HFF-Myc (cell line): ENCODE results near the gene SERGEF.

ENCODE experiments used
- DNase-seq: peaks from one replicate; pipeline ENCODE4 v3.0.0-alpha.2; 2011; ENCODE audit warnings: low read depth; ENCODE audit errors: extremely low read depth
- H3K4me3 ChIP-seq: replicated peaks from 2 replicates; pipeline ENCODE4 v1.5.1; 2011; ENCODE audit warnings: low read depth, mild to moderate bottlenecking, control low read depth, low read length
- TF ChIP-seq, protein P1 (sequence below): IDR thresholded peaks from 2 replicates; pipeline ENCODE4 v1.5.1; 2012; ENCODE audit warnings: mild to moderate bottlenecking, low read depth, low read length, control low read depth; ENCODE audit errors: missing control alignments

SERGEF gene

DNA sequence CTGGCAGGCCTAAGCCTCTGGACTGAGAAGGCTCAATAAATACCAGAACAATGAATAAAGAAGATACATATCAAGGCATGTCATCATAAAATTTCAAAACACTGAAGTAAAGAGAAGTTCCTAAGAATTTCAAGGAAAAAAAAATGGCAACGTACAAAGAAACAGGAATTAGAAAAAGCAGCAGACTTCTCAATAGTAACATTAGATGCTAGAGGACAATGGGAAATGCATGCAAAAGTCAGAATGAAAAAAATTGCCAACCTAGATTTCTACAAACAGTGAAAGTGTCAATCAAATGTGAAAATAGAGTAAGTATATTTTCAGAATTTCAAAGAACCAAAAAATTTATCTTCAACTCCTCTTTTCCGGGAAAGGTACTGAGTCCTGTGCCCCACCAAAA is 153.3 kb downstream of the SERGEF start:
- no peak overlapping the region for H3K4me3 ChIP-seq
- DNase-seq: no peak
- TF ChIP-seq, protein P1, sequence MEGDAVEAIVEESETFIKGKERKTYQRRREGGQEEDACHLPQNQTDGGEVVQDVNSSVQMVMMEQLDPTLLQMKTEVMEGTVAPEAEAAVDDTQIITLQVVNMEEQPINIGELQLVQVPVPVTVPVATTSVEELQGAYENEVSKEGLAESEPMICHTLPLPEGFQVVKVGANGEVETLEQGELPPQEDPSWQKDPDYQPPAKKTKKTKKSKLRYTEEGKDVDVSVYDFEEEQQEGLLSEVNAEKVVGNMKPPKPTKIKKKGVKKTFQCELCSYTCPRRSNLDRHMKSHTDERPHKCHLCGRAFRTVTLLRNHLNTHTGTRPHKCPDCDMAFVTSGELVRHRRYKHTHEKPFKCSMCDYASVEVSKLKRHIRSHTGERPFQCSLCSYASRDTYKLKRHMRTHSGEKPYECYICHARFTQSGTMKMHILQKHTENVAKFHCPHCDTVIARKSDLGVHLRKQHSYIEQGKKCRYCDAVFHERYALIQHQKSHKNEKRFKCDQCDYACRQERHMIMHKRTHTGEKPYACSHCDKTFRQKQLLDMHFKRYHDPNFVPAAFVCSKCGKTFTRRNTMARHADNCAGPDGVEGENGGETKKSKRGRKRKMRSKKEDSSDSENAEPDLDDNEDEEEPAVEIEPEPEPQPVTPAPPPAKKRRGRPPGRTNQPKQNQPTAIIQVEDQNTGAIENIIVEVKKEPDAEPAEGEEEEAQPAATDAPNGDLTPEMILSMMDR: no peak

DNA sequence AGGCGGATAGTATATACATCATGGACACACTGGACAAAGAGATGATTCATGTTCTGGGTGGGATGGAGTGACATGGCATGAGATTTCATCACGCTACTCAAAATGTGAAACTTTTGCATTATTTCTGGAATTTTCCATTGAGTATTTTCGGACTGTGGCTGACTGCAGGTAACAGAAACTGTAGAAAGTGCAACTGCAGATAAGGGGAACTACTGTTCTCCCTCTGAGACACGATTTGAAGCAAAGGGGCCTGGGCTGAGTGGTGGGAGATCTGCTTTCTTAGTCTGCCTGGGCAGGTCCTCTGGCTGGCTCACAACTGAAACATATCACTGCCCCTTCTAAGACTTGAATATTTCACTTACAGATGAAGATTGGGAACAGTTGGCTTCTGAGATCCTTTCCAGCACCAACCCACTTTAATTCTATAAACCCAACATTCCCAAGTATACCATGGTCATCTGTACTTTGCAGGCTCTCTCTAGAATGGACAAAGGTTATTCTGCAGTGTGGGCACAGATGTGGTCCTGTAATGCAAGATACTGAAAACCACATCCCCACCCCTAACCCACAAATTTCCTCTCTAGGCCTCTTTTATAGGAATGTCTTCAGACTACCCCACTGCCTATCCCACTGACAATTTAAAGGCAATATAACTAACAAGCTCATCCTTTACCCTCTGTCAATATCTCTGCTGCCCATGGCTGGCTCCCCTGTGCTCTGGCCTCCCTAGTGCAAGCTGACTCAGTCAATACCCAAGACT is 157.1 kb downstream of the SERGEF start:
- H3K4me3 ChIP-seq: no peak overlapping the region
- TF ChIP-seq, protein P1: no peak
- DNase-seq: no peak

DNA sequence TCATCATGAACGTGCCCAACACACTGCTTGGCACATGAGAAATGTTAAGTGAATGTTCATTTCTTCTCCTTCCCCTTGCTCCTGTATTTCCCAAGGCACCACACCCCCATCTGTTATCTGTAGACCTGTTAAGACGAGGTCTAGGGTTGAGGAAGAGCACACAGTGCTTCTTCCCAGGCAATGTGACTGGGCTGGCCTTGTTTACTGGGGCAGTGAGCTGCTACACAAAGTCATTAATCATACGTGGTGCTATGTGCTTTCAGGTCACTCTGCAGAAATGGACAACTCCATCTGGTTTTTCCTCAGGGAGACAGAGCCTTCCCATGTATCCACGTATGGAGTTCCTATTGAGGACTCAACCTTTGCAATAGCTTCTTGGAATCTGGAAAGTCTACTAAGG is 159.6 kb downstream of the SERGEF start:
- H3K4me3 ChIP-seq: no peak overlapping the region
- TF ChIP-seq, protein P1: no peak
- no peak for DNase-seq

DNA sequence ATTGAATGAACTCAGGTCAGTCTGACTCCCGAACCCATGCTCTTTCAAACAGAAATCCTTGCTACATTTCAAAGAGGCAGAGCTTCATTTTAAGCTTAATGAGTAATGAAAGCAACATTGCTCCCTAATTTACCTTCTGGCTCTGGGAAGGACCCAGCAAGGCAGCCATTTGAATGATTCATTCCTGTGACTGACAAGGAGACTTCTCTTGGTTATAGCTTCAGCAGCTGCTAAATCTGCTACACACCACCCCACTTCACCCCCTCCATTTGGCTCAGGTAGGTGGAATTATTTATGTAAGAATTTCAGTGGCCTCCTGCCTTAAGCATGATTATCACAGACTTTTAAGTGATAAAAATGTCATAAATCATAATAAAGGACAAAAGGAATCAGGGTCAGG is 160.6 kb downstream of the SERGEF start:
- no peak for DNase-seq
- H3K4me3 ChIP-seq: no peak overlapping the region
- TF ChIP-seq, protein P1: no peak

DNA sequence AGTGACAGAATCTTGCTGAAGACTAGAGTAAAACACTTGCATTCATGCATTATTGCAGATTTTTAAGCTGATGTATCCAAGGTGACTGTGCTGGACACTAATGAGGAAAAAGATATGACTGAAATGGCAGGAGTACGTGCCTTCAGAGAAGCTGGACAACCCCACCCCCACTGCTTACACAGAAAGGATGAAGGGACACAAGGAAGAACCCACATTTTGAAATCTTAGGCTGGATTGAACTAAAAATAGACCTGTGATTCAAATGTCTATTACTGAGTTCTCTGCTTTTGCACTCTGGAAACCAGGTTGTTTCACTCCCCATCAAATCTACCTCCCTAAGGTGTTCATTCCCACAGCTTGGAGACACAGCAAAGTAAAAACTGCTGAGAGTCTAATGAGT is 161.2 kb downstream of the SERGEF start:
- TF ChIP-seq, protein P1: no peak

DNA sequence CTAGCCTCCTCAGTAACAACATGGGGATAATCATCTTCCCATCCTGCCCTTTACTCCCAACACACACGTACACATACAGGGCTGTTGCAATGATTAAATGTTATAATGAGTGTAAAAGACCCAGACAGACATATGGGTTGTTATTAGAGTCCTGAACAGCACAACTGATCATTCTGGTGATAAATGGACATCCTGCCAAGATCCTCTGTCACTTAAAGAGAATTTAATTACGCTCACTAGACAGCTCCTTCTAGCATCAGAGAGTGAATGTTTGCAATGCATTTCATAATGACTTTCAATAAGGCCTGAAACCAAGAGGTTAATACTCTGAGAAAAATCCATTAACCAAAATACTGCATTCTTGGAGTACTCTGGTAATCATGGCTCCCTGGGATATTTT is 162.5 kb downstream of the SERGEF start:
- DNase-seq: no peak
- H3K4me3 ChIP-seq: no peak overlapping the region
- TF ChIP-seq, protein P1: no peak

More for the DNA sequence above, 161.2 kb downstream of the SERGEF start:
- no peak for DNase-seq
- H3K4me3 ChIP-seq: no peak overlapping the region

DNA sequence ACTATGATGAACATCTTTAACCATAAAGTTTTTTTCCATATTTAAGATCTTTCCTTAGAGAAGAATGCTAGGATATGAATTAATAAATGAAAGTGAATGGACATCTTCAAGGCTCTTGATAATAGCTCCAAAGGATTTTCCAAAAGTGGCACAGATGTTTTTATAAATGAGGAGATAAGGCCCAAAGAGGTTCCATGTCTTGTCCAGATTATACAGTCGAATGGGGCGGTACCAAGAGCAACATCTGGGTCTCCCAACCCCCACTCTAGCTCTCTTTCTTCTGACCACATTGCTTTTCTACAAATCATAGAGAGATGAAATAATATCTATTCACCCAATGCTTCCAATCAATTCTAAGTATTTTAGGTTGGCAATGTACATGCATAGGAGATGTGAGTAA is 164.1 kb downstream of the SERGEF start:
- DNase-seq: no peak
- TF ChIP-seq, protein P1: no peak
- H3K4me3 ChIP-seq: no peak overlapping the region
